ENCODE measurements around the gene IRAK3. TPM values are rescaled to one million over a fixed set of nuclear protein-coding genes. Genes with fewer than 3 reads are reported as not detected.

Gene IRAK3
- total and polyA plus RNA-seq, 2 experiments from 2014 or later: 3.3 to 3.7 TPM

DNA sequence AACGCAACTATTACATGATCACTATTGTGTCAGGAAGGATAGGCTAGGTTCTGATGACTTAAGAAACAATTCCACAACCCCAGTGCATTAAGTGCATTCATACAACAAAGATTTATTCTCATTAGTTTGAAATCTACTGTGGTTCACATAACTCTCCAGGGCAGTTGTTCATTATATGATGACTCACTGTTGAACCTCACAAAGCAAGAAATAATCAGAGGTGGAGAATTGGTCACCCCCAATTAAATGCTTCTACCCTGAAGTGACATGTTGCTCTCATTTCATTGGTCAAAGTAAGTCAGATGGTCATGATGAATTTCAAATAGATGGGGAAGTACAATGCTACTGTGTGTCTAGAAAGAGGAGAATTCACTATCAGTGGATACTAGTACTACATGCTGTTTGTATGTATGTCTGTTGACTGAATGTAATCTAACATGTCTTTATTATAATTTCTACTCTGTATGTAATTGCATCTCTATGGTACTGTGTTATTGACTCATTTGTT, 107.2 kb downstream of the IRAK3 start:
- Histone ChIP-seq H3K9me3 (ENCODE audit: low read depth) (no peaks in the 10 kb centered on the region), H3K9me2 (ENCODE audit: insufficient read depth) (no peaks in the 10 kb centered on the region), H3K27me3 (replicated peaks; ENCODE audit: insufficient read depth) (no peaks in the 10 kb centered on the region; the same call in 1 of the 2 replicates), H2AFZ (no peak overlapping the region), H3K4me3 (no peak overlapping the region), H3K79me2 (ENCODE audit: insufficient read depth) (no peaks in the 10 kb centered on the region), H3F3A (ENCODE audit: insufficient read depth) (no peaks in the 10 kb centered on the region), H3K9ac (no peak overlapping the region), H3K27ac (no peak overlapping the region), H4K20me1 (ENCODE audit: insufficient read depth) (no peaks in the 10 kb centered on the region), H3K4me2 (ENCODE audit: unreplicated experiment) (no peak overlapping the region), H3K36me3 (ENCODE audit: low read depth) (no peaks in the 10 kb centered on the region), H3K4me1 (ENCODE audit: insufficient read depth) (no peaks in the 10 kb centered on the region)
- in situ Hi-C loops (cut with MboI): no loop called here
- 0 to 9% methylated on average over 1 of the region's 1 CpG for WGBS, 2 experiments (ENCODE audit: low coverage in 1 of 2, low lambda C conversion rate in 2 of 2, missing lambda C conversion rate in 2 of 2)
- no peak for TF ChIP-seq EZH2 (IDR thresholded peaks at IDR 0.05; ENCODE audit: insufficient read depth, poor library complexity, severe bottlenecking)
- TF ChIP-seq EZH2phosphoT487 (IDR thresholded peaks at IDR 0.05; ENCODE audit: insufficient read depth, low read depth): no peak
- peak; percentile 4 for DNase-seq

DNA sequence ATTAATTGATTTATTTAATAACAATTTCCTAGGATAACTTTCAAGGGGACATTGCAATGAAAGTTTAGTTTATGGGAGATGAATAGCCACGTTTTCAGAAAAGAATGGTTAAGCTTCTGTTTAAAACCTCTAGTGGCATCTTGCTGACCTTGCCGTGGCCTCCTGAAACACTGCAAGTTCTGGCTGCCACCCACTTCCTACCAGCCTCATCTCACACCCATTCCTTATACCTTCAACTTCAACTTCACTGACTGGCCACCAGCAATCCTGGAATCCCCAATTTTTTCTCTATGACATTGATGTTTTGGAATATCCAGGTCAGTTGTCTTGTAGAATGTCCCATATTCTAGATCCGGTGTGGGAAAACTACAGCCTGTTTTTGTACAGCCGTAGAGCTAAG, 108.1 kb downstream of the IRAK3 start:
- H2AFZ ChIP-seq: no peak overlapping the region
- TF ChIP-seq EZH2phosphoT487 (IDR thresholded peaks at IDR 0.05; ENCODE audit: insufficient read depth, low read depth): no peak
- H3K36me3 ChIP-seq (ENCODE audit: low read depth): no peaks in the 10 kb centered on the region
- in situ Hi-C loops (cut with MboI): no loop called here
- no peak overlapping the region for H3K4me3 ChIP-seq
- WGBS, 2 experiments (ENCODE audit: low coverage in 1 of 2, low lambda C conversion rate in 2 of 2, missing lambda C conversion rate in 2 of 2): 63 to 69% methylated on average over 4 of the region's 4 CpGs
- no peak overlapping the region for H3K9ac ChIP-seq
- no peaks in the 10 kb centered on the region; the same call in 1 of the 2 replicates for H3K27me3 ChIP-seq (replicated peaks; ENCODE audit: insufficient read depth)
- no peaks in the 10 kb centered on the region for H3F3A ChIP-seq (ENCODE audit: insufficient read depth)
- no peak overlapping the region for H3K27ac ChIP-seq
- no peak overlapping the region for H3K4me2 ChIP-seq (ENCODE audit: unreplicated experiment)
- H3K9me3 ChIP-seq (ENCODE audit: low read depth): no peaks in the 10 kb centered on the region
- no peak for DNase-seq
- H3K9me2 ChIP-seq (ENCODE audit: insufficient read depth): no peaks in the 10 kb centered on the region
- no peaks in the 10 kb centered on the region for H3K4me1 ChIP-seq (ENCODE audit: insufficient read depth)
- H4K20me1 ChIP-seq (ENCODE audit: insufficient read depth): no peaks in the 10 kb centered on the region
- H3K79me2 ChIP-seq (ENCODE audit: insufficient read depth): no peaks in the 10 kb centered on the region

DNA sequence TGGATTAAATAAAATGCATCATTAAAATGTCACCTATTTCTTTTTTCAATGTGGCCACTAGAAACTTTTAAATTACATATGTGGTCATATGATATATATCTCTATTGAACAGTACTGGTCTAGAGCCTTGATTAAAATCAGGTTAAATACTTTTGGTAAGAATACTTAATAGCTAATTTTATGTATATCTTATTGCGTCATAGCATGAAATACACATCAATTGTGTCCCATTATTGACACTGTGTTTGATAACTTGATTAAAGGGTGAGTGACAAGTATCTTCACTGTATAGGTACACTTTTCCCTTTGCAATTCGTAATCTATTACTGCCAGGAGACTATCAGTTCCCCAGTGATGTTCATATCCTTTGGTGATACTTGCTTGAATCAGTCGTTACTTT, 108.9 kb downstream of the IRAK3 start:
- Histone ChIP-seq H3K79me2 (ENCODE audit: insufficient read depth) (no peaks in the 10 kb centered on the region), H2AFZ (no peak overlapping the region), H4K20me1 (ENCODE audit: insufficient read depth) (no peaks in the 10 kb centered on the region), H3K27ac (no peak overlapping the region), H3K36me3 (ENCODE audit: low read depth) (no peaks in the 10 kb centered on the region), H3K4me3 (no peak overlapping the region), H3K9me2 (ENCODE audit: insufficient read depth) (no peaks in the 10 kb centered on the region), H3K4me1 (ENCODE audit: insufficient read depth) (no peaks in the 10 kb centered on the region), H3K4me2 (ENCODE audit: unreplicated experiment) (no peak overlapping the region), H3K9ac (no peak overlapping the region), H3F3A (ENCODE audit: insufficient read depth) (no peaks in the 10 kb centered on the region), H3K9me3 (ENCODE audit: low read depth) (no peaks in the 10 kb centered on the region), H3K27me3 (replicated peaks; ENCODE audit: insufficient read depth) (no peaks in the 10 kb centered on the region; the same call in 1 of the 2 replicates)
- in situ Hi-C loops (cut with MboI): no loop called here
- WGBS, 2 experiments (ENCODE audit: low coverage in 1 of 2, low lambda C conversion rate in 2 of 2, missing lambda C conversion rate in 2 of 2): 54 to 62% methylated on average over 3 of the region's 3 CpGs
- no peak for DNase-seq
- TF ChIP-seq EZH2phosphoT487 (IDR thresholded peaks at IDR 0.05; ENCODE audit: insufficient read depth, low read depth) (no peak), EZH2 (IDR thresholded peaks at IDR 0.05; ENCODE audit: insufficient read depth, poor library complexity, severe bottlenecking) (no peak)

- Histone ChIP-seq H3F3A (ENCODE audit: insufficient read depth) (no peaks in the 10 kb centered on the region), H3K4me1 (ENCODE audit: insufficient read depth) (0 out of 2 replicates have a peak, but pooled peaks cover 3% of the 10 kb centered on the region), H2AFZ (peak within 1 kb of the TSS; percentile 95), H3K4me2 (ENCODE audit: unreplicated experiment) (peak within 1 kb of the TSS; percentile 91), H3K9me3 (ENCODE audit: low read depth) (no peaks in the 10 kb centered on the region), H4K20me1 (ENCODE audit: insufficient read depth) (no peaks in the 10 kb centered on the region), H3K79me2 (ENCODE audit: insufficient read depth) (no peaks in the 10 kb centered on the region), H3K9me2 (ENCODE audit: insufficient read depth) (no peaks in the 10 kb centered on the region), H3K27me3 (replicated peaks; ENCODE audit: insufficient read depth) (no peaks in the 10 kb centered on the region; the same call in 1 of the 2 replicates), H3K36me3 (ENCODE audit: low read depth) (no peaks in the 10 kb centered on the region), H3K27ac (no peak within 1 kb of the TSS), H3K9ac (peak within 1 kb of the TSS; percentile 76), H3K4me3 (peak within 1 kb of the TSS; percentile 85)
- DNase-seq: peak; percentile 98
- in situ Hi-C loops (cut with MboI): no loop called here
- TF ChIP-seq EZH2 (IDR thresholded peaks at IDR 0.05; ENCODE audit: insufficient read depth, poor library complexity, severe bottlenecking): no peak
- no peak for TF ChIP-seq EZH2phosphoT487 (IDR thresholded peaks at IDR 0.05; ENCODE audit: insufficient read depth, low read depth)
- 1% methylated on average over 38 to 45 of the region's 45 CpGs for WGBS, 2 experiments (ENCODE audit: low coverage in 1 of 2, low lambda C conversion rate in 2 of 2, missing lambda C conversion rate in 2 of 2)
Observed at GRCh38 chr12:66301944-66302826, 113.2 kb downstream of the IRAK3 start, which contains the start of gene HELB. Gene HELB, plus strand, starts transcription at chr12:66302493. Its CDS starts 111 bp downstream, at chr12:66302604.

All from GM23248 (cell line).